Measurements from ENCODE around the gene HABP4.

HABP4 gene, protein sequence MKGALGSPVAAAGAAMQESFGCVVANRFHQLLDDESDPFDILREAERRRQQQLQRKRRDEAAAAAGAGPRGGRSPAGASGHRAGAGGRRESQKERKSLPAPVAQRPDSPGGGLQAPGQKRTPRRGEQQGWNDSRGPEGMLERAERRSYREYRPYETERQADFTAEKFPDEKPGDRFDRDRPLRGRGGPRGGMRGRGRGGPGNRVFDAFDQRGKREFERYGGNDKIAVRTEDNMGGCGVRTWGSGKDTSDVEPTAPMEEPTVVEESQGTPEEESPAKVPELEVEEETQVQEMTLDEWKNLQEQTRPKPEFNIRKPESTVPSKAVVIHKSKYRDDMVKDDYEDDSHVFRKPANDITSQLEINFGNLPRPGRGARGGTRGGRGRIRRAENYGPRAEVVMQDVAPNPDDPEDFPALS

GRCh38 chr9:96449845-96450612 is at the start of gene HABP4:
TSS of gene HABP4 (plus strand) at chr9:96450169. CDS start at chr9:96450280, 111 bp downstream.
- Histone ChIP-seq H3K9ac (ENCODE audit: low read length in 2 of 2) (peak within 1 kb of the TSS; percentile 50 to 71), H3K27me3 (ENCODE audit: control insufficient read depth in 1 of 2, insufficient read depth in 2 of 2, low read length in 2 of 2) (no peaks in the 10 kb centered on the region), H3K36me3 (ENCODE audit: control insufficient read depth in 2 of 2, insufficient read depth in 2 of 2, low read length in 2 of 2) (no peaks in the 10 kb centered on the region), H3K9me3 (ENCODE audit: control insufficient read depth in 2 of 2, low read length in 2 of 2) (no peaks in the 10 kb centered on the region), H3K4me3 (ENCODE audit: low read length in 2 of 2) (peak within 1 kb of the TSS; percentile 74 to 89), H3K27ac (ENCODE audit: low read length) (peak within 1 kb of the TSS; percentile 69), H3K4me1 (ENCODE audit: control insufficient read depth, insufficient read depth, low read length) (peaks cover 16% of the 10 kb centered on the region)

DNA sequence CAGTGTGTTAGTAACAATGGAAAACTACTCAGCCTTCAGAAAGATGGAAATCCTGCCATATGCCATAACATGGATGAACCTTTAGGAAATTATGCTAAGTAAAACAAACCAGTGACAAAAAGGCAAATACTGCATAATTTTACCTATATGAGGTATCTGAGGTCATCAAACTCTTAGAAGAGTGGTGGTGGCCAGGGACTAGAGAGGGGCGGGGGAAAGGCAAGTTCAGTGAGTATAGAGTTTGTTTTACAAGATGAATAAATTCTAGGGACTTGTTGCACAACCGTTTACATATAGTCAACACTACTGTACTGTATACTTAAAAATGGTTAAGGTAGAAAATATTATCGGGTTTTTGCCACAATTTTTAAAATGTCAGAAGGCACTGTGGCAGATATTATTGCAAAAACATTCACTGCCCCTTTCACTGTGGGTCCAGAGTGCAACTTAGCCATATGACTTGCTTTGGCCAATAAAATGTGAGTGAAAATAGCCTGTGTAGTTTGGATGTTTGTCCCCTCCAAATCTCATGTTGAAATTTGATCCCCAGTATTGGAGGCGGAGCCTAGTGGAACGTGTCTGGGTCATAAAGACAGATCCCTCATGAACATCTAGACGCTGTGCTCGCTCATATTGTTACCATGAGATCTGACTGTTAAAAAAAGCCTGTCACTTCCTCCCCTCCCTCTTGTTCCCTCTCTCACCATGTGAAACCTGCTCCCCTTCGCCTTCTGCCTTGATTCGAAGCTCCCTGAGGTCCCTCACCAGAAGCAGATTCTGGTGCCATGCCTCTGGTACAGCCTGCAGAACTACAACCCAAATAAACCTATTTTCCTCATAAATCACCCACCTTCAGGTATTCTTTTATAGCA is 41.3 kb upstream of the HABP4 start:
- no peaks in the 10 kb centered on the region for H3K27me3 ChIP-seq (ENCODE audit: control insufficient read depth in 1 of 2, insufficient read depth in 2 of 2, low read length in 2 of 2)
- H3K27ac ChIP-seq (ENCODE audit: low read length), result no peak overlapping the region
- H3K4me1 ChIP-seq (ENCODE audit: control insufficient read depth, insufficient read depth, low read length), result no peaks in the 10 kb centered on the region
- H3K9me3 ChIP-seq (ENCODE audit: control insufficient read depth in 2 of 2, low read length in 2 of 2), result no peaks in the 10 kb centered on the region
- H3K4me3 ChIP-seq (ENCODE audit: low read length in 2 of 2), result no peak overlapping the region
- H3K36me3 ChIP-seq (ENCODE audit: control insufficient read depth in 2 of 2, insufficient read depth in 2 of 2, low read length in 2 of 2), result no peaks in the 10 kb centered on the region
- H3K9ac ChIP-seq (ENCODE audit: low read length in 2 of 2), result no peak overlapping the region

DNA sequence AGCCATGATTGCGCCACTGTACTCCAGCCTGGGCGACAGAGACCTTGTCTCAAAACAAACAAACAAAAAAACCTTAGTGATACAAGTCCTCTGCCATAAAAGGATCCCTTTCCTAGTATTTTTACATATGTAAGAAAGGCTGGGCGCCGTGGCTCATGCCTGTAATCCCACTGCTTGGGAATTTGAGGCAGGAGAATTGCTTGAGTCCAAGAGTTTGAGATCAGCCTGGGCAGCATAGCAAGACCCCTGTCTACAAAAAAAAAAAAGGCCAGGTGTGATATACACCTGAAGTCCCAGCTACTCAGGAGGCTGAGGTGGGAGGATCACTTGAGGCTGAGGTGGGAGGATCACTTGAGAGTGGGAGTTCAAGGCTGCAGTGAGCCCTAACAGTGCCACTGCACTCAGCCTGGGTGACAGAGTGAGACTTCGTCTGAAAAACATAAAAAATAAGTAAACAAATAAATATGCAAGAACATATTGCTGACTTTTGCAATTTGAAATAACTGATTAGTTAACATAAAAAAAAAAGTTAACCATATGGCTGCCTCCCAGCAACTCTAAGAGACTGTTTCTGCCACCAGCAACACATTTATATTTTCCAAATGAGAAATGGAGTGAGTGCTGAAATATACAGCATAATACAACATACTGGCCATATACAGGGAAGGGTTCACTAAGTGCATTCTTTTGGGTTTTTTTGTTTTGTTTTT is 38.7 kb upstream of the HABP4 start:
- H3K4me3 ChIP-seq (ENCODE audit: low read length in 2 of 2), result no peak overlapping the region
- H3K27me3 ChIP-seq (ENCODE audit: control insufficient read depth in 1 of 2, insufficient read depth in 2 of 2, low read length in 2 of 2), result no peaks in the 10 kb centered on the region
- no peaks in the 10 kb centered on the region for H3K4me1 ChIP-seq (ENCODE audit: control insufficient read depth, insufficient read depth, low read length)
- no peak overlapping the region for H3K27ac ChIP-seq (ENCODE audit: low read length)
- H3K9ac ChIP-seq (ENCODE audit: low read length in 2 of 2), result no peak overlapping the region
- H3K9me3 ChIP-seq (ENCODE audit: control insufficient read depth in 2 of 2, low read length in 2 of 2), result no peaks in the 10 kb centered on the region
- no peaks in the 10 kb centered on the region for H3K36me3 ChIP-seq (ENCODE audit: control insufficient read depth in 2 of 2, insufficient read depth in 2 of 2, low read length in 2 of 2)

DNA sequence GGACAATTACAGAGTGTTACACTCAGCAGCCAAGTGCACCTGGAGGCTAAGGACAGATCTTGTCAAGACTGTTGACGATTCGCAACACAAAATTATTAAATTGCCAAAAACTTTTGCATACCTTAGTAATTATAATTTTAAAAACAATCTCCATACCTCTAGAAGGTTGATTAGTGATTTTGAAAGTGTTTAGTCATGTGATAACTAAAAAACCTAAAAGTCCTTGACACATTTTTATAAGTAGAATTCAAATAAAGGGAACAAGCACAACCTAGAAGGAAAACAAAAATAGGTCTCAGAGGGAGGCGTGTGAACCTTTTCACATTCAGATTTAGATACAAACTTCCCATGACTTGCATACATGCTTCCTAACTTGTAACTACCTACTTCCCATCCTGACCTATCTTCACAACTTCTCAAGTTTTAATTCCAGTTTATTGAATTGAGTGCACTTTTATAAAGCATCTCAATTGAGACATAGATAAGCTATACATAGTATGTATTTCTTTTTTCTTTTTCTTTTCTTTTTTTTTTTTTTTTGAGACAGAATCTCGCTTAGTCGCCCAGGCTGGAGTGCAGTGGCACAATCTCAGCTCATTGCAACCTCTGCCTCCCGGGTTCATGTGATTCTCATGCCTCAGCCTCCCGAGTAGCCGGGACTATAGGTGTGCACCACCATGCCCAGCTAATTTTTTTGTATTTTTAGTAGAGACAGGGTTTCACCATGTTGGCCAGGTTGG is 37.6 kb upstream of the HABP4 start:
- H3K27me3 ChIP-seq (ENCODE audit: control insufficient read depth in 1 of 2, insufficient read depth in 2 of 2, low read length in 2 of 2), result no peaks in the 10 kb centered on the region
- H3K4me1 ChIP-seq (ENCODE audit: control insufficient read depth, insufficient read depth, low read length), result peaks cover 7% of the 10 kb centered on the region
- H3K9ac ChIP-seq (ENCODE audit: low read length in 2 of 2), result no peak overlapping the region
- no peak overlapping the region for H3K27ac ChIP-seq (ENCODE audit: low read length)
- no peak overlapping the region for H3K4me3 ChIP-seq (ENCODE audit: low read length in 2 of 2)
- no peaks in the 10 kb centered on the region for H3K36me3 ChIP-seq (ENCODE audit: control insufficient read depth in 2 of 2, insufficient read depth in 2 of 2, low read length in 2 of 2)
- H3K9me3 ChIP-seq (ENCODE audit: control insufficient read depth in 2 of 2, low read length in 2 of 2), result no peaks in the 10 kb centered on the region

DNA sequence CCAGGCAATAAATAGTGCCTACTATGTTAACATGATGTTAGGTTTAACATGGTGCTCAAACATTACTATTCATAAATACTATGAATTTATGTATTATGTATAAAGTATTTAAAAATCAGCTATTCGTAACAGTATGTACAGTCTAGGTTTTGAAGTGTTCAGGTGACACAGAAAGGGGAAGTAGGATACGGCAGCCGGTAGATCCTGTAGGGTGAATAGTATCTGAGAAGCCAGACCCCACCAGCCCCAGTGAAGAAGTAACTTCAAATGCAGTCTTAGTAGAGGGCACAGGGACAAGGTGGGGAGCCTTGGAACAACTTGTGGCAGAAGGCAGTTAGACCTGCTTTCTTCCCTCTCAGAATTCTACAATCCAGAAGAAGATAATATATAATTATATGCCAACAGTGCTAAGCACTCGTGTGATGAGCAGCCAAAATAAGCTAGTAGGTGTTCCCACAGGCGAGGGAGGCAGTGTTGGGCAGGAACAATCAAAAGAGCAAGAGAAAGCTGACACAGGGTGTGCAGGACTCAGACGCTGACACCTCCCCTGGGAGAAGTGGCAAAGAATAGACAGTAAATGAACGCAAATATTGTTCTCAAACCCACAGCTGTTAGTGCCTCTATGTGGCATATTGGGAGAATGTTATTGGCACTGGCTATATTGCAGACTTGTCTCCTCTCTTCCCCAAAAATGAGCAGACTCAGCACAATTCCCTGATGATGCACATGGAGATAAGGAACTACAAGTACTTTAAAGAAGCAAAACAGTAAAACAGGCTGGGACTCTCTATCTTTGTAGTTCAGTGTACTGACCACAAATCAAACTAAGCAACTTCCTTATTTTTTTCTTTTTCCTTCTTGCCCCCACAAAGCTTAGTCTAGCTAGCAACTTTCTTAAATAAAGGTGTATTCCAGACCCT is 36.4 kb upstream of the HABP4 start:
- no peak overlapping the region for H3K27ac ChIP-seq (ENCODE audit: low read length)

GRCh38 chr9:96417051-96417586 is 32.9 kb upstream of the HABP4 start:
- Histone ChIP-seq H3K36me3 (ENCODE audit: control insufficient read depth in 2 of 2, insufficient read depth in 2 of 2, low read length in 2 of 2) (no peaks in the 10 kb centered on the region), H3K9ac (ENCODE audit: low read length in 2 of 2) (peak overlapping the region; percentile 74 to 93)

More for the DNA sequence above, 36.4 kb upstream of the HABP4 start:
- no peaks in the 10 kb centered on the region for H3K27me3 ChIP-seq (ENCODE audit: control insufficient read depth in 1 of 2, insufficient read depth in 2 of 2, low read length in 2 of 2)
- no peak overlapping the region for H3K9ac ChIP-seq (ENCODE audit: low read length in 2 of 2)
- H3K36me3 ChIP-seq (ENCODE audit: control insufficient read depth in 2 of 2, insufficient read depth in 2 of 2, low read length in 2 of 2), result no peaks in the 10 kb centered on the region
- no peak overlapping the region for H3K4me3 ChIP-seq (ENCODE audit: low read length in 2 of 2)
- peaks cover 10% of the 10 kb centered on the region for H3K4me1 ChIP-seq (ENCODE audit: control insufficient read depth, insufficient read depth, low read length)
- H3K9me3 ChIP-seq (ENCODE audit: control insufficient read depth in 2 of 2, low read length in 2 of 2), result no peaks in the 10 kb centered on the region

DNA sequence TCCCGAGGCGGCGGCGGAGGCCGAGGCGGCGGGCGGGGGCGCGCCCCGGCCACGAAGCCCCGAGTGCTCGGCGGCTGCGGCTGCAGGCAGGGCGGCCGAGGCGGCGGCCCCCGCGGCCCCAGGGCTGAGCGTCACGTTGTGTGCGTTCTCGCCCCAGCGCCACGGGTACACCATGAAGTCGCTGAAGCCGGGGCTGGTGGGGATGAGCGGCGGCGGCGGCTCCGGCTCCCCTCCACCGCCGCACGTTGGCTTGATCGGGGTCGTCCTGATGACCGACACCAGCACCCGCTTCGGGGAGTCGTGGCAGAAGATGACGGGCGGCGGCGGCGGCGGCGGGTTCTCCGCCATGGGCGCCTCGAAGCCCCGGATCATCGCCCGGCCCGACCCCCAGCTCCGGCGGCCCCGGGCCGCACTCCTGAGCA is 32.3 kb upstream of the HABP4 start:
- Histone ChIP-seq H3K9ac (ENCODE audit: low read length in 2 of 2) (no peak overlapping the region), H3K36me3 (ENCODE audit: control insufficient read depth in 2 of 2, insufficient read depth in 2 of 2, low read length in 2 of 2) (no peaks in the 10 kb centered on the region), H3K27me3 (ENCODE audit: control insufficient read depth in 1 of 2, insufficient read depth in 2 of 2, low read length in 2 of 2) (no peaks in the 10 kb centered on the region), H3K4me3 (ENCODE audit: low read length in 2 of 2) (peak overlapping the region; percentile 62 to 92), H3K9me3 (ENCODE audit: control insufficient read depth in 2 of 2, low read length in 2 of 2) (no peaks in the 10 kb centered on the region), H3K27ac (ENCODE audit: low read length) (peak overlapping the region; percentile 64), H3K4me1 (ENCODE audit: control insufficient read depth, insufficient read depth, low read length) (peaks cover 19% of the 10 kb centered on the region)

More at GRCh38 chr9:96417051-96417586, 32.9 kb upstream of the HABP4 start:
- no peaks in the 10 kb centered on the region for H3K9me3 ChIP-seq (ENCODE audit: control insufficient read depth in 2 of 2, low read length in 2 of 2)
- H3K27me3 ChIP-seq (ENCODE audit: control insufficient read depth in 1 of 2, insufficient read depth in 2 of 2, low read length in 2 of 2), result no peaks in the 10 kb centered on the region
- peak overlapping the region; percentile 89 to 92 for H3K4me3 ChIP-seq (ENCODE audit: low read length in 2 of 2)
- H3K27ac ChIP-seq (ENCODE audit: low read length), result peak overlapping the region; percentile 85
- peaks cover 19% of the 10 kb centered on the region for H3K4me1 ChIP-seq (ENCODE audit: control insufficient read depth, insufficient read depth, low read length)

DNA sequence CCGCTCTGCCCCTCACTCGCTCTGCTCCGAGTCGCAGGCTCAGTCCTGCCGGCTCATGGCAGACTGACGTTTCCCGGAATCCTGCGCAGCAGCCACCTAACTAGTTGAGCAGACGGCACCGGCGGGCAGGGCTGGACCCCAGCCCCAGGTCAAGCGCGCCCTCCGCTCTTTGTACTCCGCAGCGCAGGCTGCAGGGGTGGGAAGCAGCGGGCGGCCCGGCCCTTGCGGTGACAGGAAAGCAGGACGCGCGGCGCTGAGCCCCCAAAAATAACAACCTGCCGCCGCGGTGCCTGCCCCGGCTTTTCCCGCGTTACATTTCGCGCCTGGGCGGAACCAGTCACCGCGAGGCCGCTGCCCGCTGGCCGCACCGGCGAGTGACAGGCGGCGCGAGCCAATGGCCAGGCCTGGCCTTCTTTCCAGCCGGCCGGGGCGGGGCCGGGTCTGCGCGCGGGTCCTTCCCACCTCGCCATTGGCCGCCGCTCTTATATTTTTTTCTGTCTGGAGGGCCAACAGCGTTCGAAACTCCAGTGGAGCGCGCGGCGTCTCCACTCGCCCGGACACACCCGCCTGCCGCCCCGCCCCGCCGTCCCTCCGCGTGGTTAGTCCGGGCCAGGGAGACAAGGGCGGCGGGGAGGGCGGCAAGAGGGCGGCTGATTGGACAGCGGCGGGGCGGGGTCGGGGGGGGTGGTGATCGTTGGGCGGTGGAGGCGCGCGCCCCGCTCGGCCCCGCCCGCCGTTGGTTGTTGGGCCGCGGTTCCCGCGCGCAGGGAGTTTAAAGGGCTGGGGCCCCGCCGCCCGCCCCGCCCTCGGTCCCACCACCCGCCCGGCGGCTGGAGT is 31.7 kb upstream of the HABP4 start, which contains the start of gene ZNF367:
Gene ZNF367 (minus strand): TSS at position 288 of the 837 bp plus-strand sequence. CDS start 338 bp downstream, outside the sequence.
- H3K27me3 ChIP-seq (ENCODE audit: control insufficient read depth in 1 of 2, insufficient read depth in 2 of 2, low read length in 2 of 2), result no peaks in the 10 kb centered on the region
- H3K9me3 ChIP-seq (ENCODE audit: control insufficient read depth in 2 of 2, low read length in 2 of 2), result no peaks in the 10 kb centered on the region
- H3K27ac ChIP-seq (ENCODE audit: low read length), result peak within 1 kb of the TSS; percentile 95
- peak within 1 kb of the TSS; percentile 79 to 93 for H3K9ac ChIP-seq (ENCODE audit: low read length in 2 of 2)
- peaks cover 19% of the 10 kb centered on the region for H3K4me1 ChIP-seq (ENCODE audit: control insufficient read depth, insufficient read depth, low read length)
- no peaks in the 10 kb centered on the region for H3K36me3 ChIP-seq (ENCODE audit: control insufficient read depth in 2 of 2, insufficient read depth in 2 of 2, low read length in 2 of 2)
- peak within 1 kb of the TSS; percentile 89 to 92 for H3K4me3 ChIP-seq (ENCODE audit: low read length in 2 of 2)
